H1 (cell line): ENCODE results near the gene FLT3. TPM values are rescaled to one million over a fixed set of nuclear protein-coding genes. Genes with fewer than 3 reads are reported as not detected.

ENCODE experiments used
- CTCF ChIA-PET: fragments of 300-600 bp; sonication (Branson Sonifier 250); formaldehyde crosslinking; loops from one replicate; lab custom pipeline; 2021; ENCODE audit not compliant: partially characterized antibody; lab: Charles Lee
- POLR2A ChIA-PET: fragments of 300-600 bp; sonication (Branson Sonifier 250); formaldehyde crosslinking; loops from one replicate; lab custom pipeline; 2021; ENCODE audit warnings: inconsistent platforms; ENCODE audit not compliant: partially characterized antibody; lab: Charles Lee
- DNase-seq, 2 experiments: peaks; one replicate each; pipeline versions ENCODE4 v3.0.0 to v3.0.0-alpha.2; 2010 to 2022; ENCODE audit warnings: low spot score in 2 of 2, low read depth in 1 of 2, mixed read lengths in 1 of 2
- FAIRE-seq: peaks from 2 replicates; lab custom pipeline; 2011; peaks lifted over from hg19 to GRCh38; lab: Jason Lieb, UNC
- H2AFZ ChIP-seq: 2 replicates; pipeline ENCODE4 v1.8.1; 2012; ENCODE audit warnings: low read length, inconsistent platforms
- H2AK5ac ChIP-seq: 2 replicates; pipeline ENCODE4 v1.6.1; 2013; ENCODE audit warnings: low read depth, low read length
- H2BK120ac ChIP-seq: replicated peaks from 2 replicates; pipeline ENCODE3; 2013; ENCODE audit warnings: low read depth, low read length, inconsistent platforms
- H2BK12ac ChIP-seq: 2 replicates; pipeline ENCODE4 v1.6.1; 2013; ENCODE audit warnings: low read depth, low read length
- H2BK15ac ChIP-seq: 2 replicates; pipeline ENCODE4 v1.6.1; 2013; ENCODE audit warnings: low read length
- H2BK20ac ChIP-seq: 2 replicates; pipeline ENCODE4 v1.6.1; 2013; ENCODE audit warnings: low read length
- H2BK5ac ChIP-seq: 2 replicates; pipeline ENCODE4 v1.6.1; 2013; ENCODE audit warnings: low read depth, low read length
- H3K14ac ChIP-seq: 2 replicates; pipeline ENCODE4 v1.6.1; 2013; ENCODE audit warnings: inconsistent platforms; ENCODE audit not compliant: insufficient read length
- H3K18ac ChIP-seq: 2 replicates; pipeline ENCODE4 v1.6.1; 2013; ENCODE audit warnings: low read length; ENCODE audit errors: extremely low read depth
- H3K23ac ChIP-seq: 2 replicates; pipeline ENCODE4 v1.6.1; 2013; ENCODE audit warnings: inconsistent platforms; ENCODE audit not compliant: insufficient read length
- H3K23me2 ChIP-seq: 2 replicates; pipeline ENCODE4 v1.6.1; 2013; ENCODE audit warnings: low read depth, low read length
- H3K27ac ChIP-seq: 2 replicates; pipeline ENCODE4 v1.6.1; 2011; ENCODE audit warnings: low read depth, low read length, inconsistent platforms
- H3K27me3 ChIP-seq, 4 experiments: replicated peaks in 1 of 4; 1 replicate in 1 of 4; 2 replicates in 3 of 4; pipeline versions ENCODE4 v1.6.1 to v1.8.1; 2011 to 2013; ENCODE audit warnings: low read length in 3 of 4, mild to moderate bottlenecking in 3 of 4, inconsistent platforms in 2 of 4, mixed read lengths in 2 of 4, moderate library complexity in 1 of 4; ENCODE audit not compliant: control insufficient read depth in 3 of 4, insufficient read depth in 3 of 4; ENCODE audit errors: extremely low read depth in 1 of 4
- H3K36me3 ChIP-seq, 4 experiments: 2 replicates each; pipeline versions ENCODE4 v1.6.1 to v1.8.1; 2011 to 2013; ENCODE audit warnings: mild to moderate bottlenecking in 4 of 4, low read length in 3 of 4, moderate library complexity in 2 of 4, control low read depth in 1 of 4, inconsistent platforms in 1 of 4; ENCODE audit not compliant: insufficient read depth in 4 of 4, control insufficient read depth in 2 of 4
- H3K4ac ChIP-seq: replicated peaks from 2 replicates; pipeline ENCODE3; 2013; ENCODE audit warnings: low read length, low read depth, mixed read lengths, inconsistent platforms; ENCODE audit not compliant: insufficient read length
- H3K4me1 ChIP-seq, 4 experiments: replicated peaks in 1 of 4; 1 replicate in 1 of 4; 2 replicates in 3 of 4; pipeline versions ENCODE4 v1.6.1 to v1.8.1; 2011 to 2013; ENCODE audit warnings: low read length in 3 of 4, inconsistent platforms in 2 of 4, mixed read lengths in 1 of 4; ENCODE audit not compliant: insufficient read depth in 4 of 4, control insufficient read depth in 3 of 4
- H3K4me2 ChIP-seq, 2 experiments: 2 replicates each; pipeline versions ENCODE4 v1.6.1 to v1.8.1; 2011 to 2013; ENCODE audit warnings: low read depth in 2 of 2, low read length in 2 of 2, control low read depth in 1 of 2, inconsistent platforms in 1 of 2, mild to moderate bottlenecking in 1 of 2; ENCODE audit not compliant: insufficient read depth in 1 of 2
- H3K4me3 ChIP-seq, 4 experiments: fragments of 200-600, 300-600 bp in 1 of 4; sonication (generic), shearing (Covaris generic), sonication (Bioruptor Twin) in 1 of 4; 2 replicates each; pipeline versions ENCODE4 v1.5.1 to v1.8.1; 2011 to 2016; ENCODE audit warnings: low read length in 4 of 4, low read depth in 3 of 4, control low read depth in 2 of 4, inconsistent platforms in 2 of 4, mild to moderate bottlenecking in 2 of 4, mixed read lengths in 1 of 4, moderate library complexity in 1 of 4; ENCODE audit not compliant: insufficient read depth in 2 of 4; ENCODE audit errors: extremely low read depth in 1 of 4
- H3K56ac ChIP-seq: replicated peaks from 2 replicates; pipeline ENCODE3; 2013; ENCODE audit warnings: low read depth, mild to moderate bottlenecking, mixed read lengths, low read length, inconsistent platforms; ENCODE audit not compliant: insufficient read length
- H3K79me1 ChIP-seq: 2 replicates; pipeline ENCODE4 v1.6.1; 2013; ENCODE audit warnings: low read depth, low read length, control low read depth
- H3K79me2 ChIP-seq, 2 experiments: 2 replicates each; pipeline versions ENCODE4 v1.6.1 to v1.8.1; 2012 to 2013; ENCODE audit warnings: low read length in 2 of 2, mild to moderate bottlenecking in 2 of 2, inconsistent platforms in 1 of 2; ENCODE audit not compliant: insufficient read depth in 2 of 2, control insufficient read depth in 1 of 2
- H3K9ac ChIP-seq, 4 experiments: replicated peaks in 1 of 4; 1 replicate in 1 of 4; 2 replicates in 3 of 4; pipeline versions ENCODE4 v1.6.1 to v1.8.1; 2011 to 2013; ENCODE audit warnings: low read depth in 3 of 4, low read length in 3 of 4, control low read depth in 2 of 4, mild to moderate bottlenecking in 2 of 4, moderate library complexity in 2 of 4, inconsistent platforms in 1 of 4; ENCODE audit errors: extremely low read depth in 1 of 4
- H3K9me3 ChIP-seq, 2 experiments: 2 replicates each; pipeline versions ENCODE4 v1.6.1 to v1.8.1; 2012 to 2013; ENCODE audit warnings: mild to moderate bottlenecking in 2 of 2, moderate library complexity in 2 of 2, control low read depth in 1 of 2, inconsistent platforms in 1 of 2, low read depth in 1 of 2, low read length in 1 of 2, mixed read lengths in 1 of 2; ENCODE audit not compliant: insufficient read depth in 2 of 2
- H4K20me1 ChIP-seq, 2 experiments: replicated peaks in 1 of 2; 2 replicates each; pipeline versions ENCODE3 to v1.8.1; 2011 to 2013; ENCODE audit warnings: inconsistent platforms in 2 of 2, low read length in 2 of 2, mild to moderate bottlenecking in 1 of 2; ENCODE audit not compliant: insufficient read depth in 2 of 2, control insufficient read depth in 1 of 2
- H4K5ac ChIP-seq: 2 replicates; pipeline ENCODE4 v1.6.1; 2013; ENCODE audit warnings: low read length, low read depth, mixed read lengths, inconsistent platforms; ENCODE audit not compliant: insufficient read length
- H4K8ac ChIP-seq: 2 replicates; pipeline ENCODE4 v1.8.0; 2013; ENCODE audit warnings: mild to moderate bottlenecking, moderate library complexity, low read length, inconsistent platforms; ENCODE audit not compliant: insufficient read depth; ENCODE audit errors: extremely low read depth
- H4K91ac ChIP-seq: replicated peaks from 2 replicates; pipeline ENCODE3; 2013; ENCODE audit warnings: low read length, mixed read lengths, inconsistent platforms; ENCODE audit not compliant: insufficient read length
- CTBP2 ChIP-seq: IDR thresholded peaks from 2 replicates; pipeline ENCODE4 v1.7.0; 2011; ENCODE audit warnings: borderline replicate concordance, mild to moderate bottlenecking, moderate library complexity, mixed read lengths, low read length; ENCODE audit not compliant: insufficient read depth, insufficient read length
- CTCF ChIP-seq, 3 experiments: IDR thresholded peaks; 1 replicate in 2 of 3; 2 replicates in 1 of 3; pipeline versions ENCODE4 v1.5.1 to v1.6.1; 2011; ENCODE audit warnings: low read length in 3 of 3, mild to moderate bottlenecking in 3 of 3, inconsistent platforms in 2 of 3, low read depth in 1 of 3, moderate library complexity in 1 of 3; ENCODE audit not compliant: insufficient read depth in 1 of 3; ENCODE audit errors: control extremely low read depth in 1 of 3
- EGR1 ChIP-seq: IDR thresholded peaks from 2 replicates; pipeline ENCODE4 v1.6.1; 2011; ENCODE audit warnings: low read depth, low read length, borderline replicate concordance
- EZH2 ChIP-seq: fragments of 200-600 bp; sonication (generic); IDR thresholded peaks from 2 replicates; pipeline ENCODE4 v1.7.1; 2012; ENCODE audit warnings: low read depth, mild to moderate bottlenecking, moderate library complexity, low read length, inconsistent platforms; ENCODE audit not compliant: severe bottlenecking
- TCF12 ChIP-seq: IDR thresholded peaks from 2 replicates; pipeline ENCODE4 v1.6.1; 2011; ENCODE audit warnings: low read depth, mild to moderate bottlenecking, low read length
- TEAD4 ChIP-seq: IDR thresholded peaks from 2 replicates; pipeline ENCODE4 v1.6.1; 2012; ENCODE audit warnings: low read depth, low read length, inconsistent platforms, mixed read lengths
- WGBS, 2 experiments: shearing (Covaris generic) in 1 of 2; methylation state at CpG; one replicate each; pipeline versions ENCODE4 v1.1.6 to v1.1.7; 2013 to 2015; ENCODE audit warnings: low lambda C conversion rate in 2 of 2, mixed read lengths in 2 of 2, inconsistent platforms in 1 of 2, low coverage in 1 of 2, missing lambda C conversion rate in 1 of 2; ENCODE audit not compliant: insufficient replicate concordance in 2 of 2, insufficient coverage in 1 of 2, insufficient read length in 1 of 2; ENCODE audit errors: extremely low coverage in 1 of 2, missing lambda C conversion rate in 1 of 2; 5-methylcytosine and 5-hydroxymethylcytosine counted together
- polyA plus RNA-seq, 7 experiments: library from polyadenylated mRNA; depleted of rRNA in 3 of 7; stranded (reverse) in 5 of 7; unstranded in 2 of 7; fragments of >200 nt in 5 of 7; fragments of 200-250 nt in 2 of 7; gene quantifications; 1 replicate in 5 of 7; 2 replicates in 1 of 7; 4 replicates in 1 of 7; pipeline versions ENCODE4 v1.2.1 to v1.2.3, GENCODE V29; 2011 to 2013; ENCODE audit warnings: missing spikeins in 2 of 7, mixed read lengths in 2 of 7
- total RNA-seq: library from RNA; stranded (reverse); fragmentation: NEBNext Ultra II Directional; extraction: Animal tissue kit (Norgen Biotek cat#: 25700); gene quantifications from 2 replicates; pipeline ENCODE4 v1.2.1, GENCODE V29; 2021
- TF ChIP-seq, protein P1 (sequence below): IDR thresholded peaks from 2 replicates; pipeline ENCODE4 v1.6.1; 2011; ENCODE audit warnings: low read depth, mild to moderate bottlenecking, low read length; ENCODE audit not compliant: insufficient read depth

The FLT3 gene
- total and polyA plus RNA-seq, 2 of the 8 experiments (the other 6 are each of a cell fraction or from before 2014, with no cell fraction given), result 0.44 to 0.71 TPM

DNA sequence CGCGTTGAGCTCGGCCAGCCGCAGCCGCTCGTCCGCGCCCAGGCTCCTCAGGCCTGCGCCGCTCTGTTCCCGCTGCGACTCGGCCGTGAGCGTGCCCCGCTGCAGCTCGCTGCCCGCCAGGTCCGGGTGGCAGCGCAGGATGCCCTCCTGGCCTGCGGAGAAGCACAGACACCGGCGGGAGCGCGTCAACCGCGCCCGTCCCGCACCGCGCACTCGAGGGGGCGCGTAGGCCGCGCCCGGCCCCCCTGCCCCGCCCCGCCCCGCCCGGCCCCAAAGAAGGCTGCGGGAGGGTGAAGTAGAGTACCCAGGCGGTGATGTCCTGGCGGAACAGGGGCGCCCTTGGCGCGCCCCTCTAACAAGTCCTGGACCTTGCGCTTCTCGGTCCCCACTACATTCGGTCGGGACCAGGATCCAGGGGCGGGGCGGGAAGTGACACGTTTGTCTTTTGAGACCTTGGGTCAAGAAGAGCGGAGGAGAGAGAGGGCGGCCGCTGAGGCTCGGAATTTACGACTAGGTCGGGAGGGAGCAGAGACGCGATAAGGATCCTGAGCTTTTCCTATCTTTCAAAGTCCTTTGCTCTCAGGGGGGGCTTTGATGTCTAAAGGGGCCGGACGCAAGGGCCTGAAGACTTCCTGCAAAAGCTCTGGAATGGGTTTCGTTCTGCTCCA lies 121.9 kb downstream of the FLT3 start:
- 1% methylated on average over 25 of the region's 65 CpGs; no CpG with 5 or more reads in 1 of the 2 experiments for WGBS, 2 experiments
- Histone ChIP-seq H3K4me1 (peaks cover 0 to 13% (median 5%) of the 10 kb centered on the region in 4 experiments; a peak in 5 of 7 replicates), H2BK12ac (peak overlapping the region; percentile 50; the same call in 1 of the 2 replicates), H3K4me2 (peak overlapping the region; percentile 38 to 63), H3K18ac (no peak overlapping the region), H3K79me2 (no peaks in the 10 kb centered on the region), H3K56ac (no peak overlapping the region), H2BK120ac (no peak overlapping the region), H2AFZ (no peak overlapping the region), H3K9me3 (no peaks in the 10 kb centered on the region), H2BK15ac (no peak overlapping the region), H3K36me3 (peaks cover 0 to 11% (median 0%) of the 10 kb centered on the region in 4 experiments; a peak in 1 of 8 replicates), H2AK5ac (no peak overlapping the region), H2BK20ac (no peak overlapping the region), H3K14ac (no peak overlapping the region), H4K20me1 (peaks cover 17 to 46% of the 10 kb centered on the region in 2 experiments), H4K91ac (peak overlapping the region; percentile 9), H3K4ac (no peak overlapping the region), H4K8ac (no peak overlapping the region), H3K23ac (no peak overlapping the region), H4K5ac (no peak overlapping the region), H3K23me2 (peaks cover 2% of the 10 kb centered on the region; the same call in 1 of the 2 replicates), H2BK5ac (no peak overlapping the region), H3K9ac (no peak overlapping the region), H3K27me3 (peaks cover 97 to 100% (median 100%) of the 10 kb centered on the region in 4 experiments), H3K27ac (no peak overlapping the region), H3K4me3 (peak overlapping the region in 1 of 4 experiments; percentile 28; a peak in 2 of 8 replicates), H3K79me1 (no peaks in the 10 kb centered on the region)
- ChIA-PET CTCF (interaction anchor here (0.5 to 20.5 kb wide), 12 partner anchors 11 to 610 kb away, joined by 3 to 283 read pairs (median 4); partner anchors contain the start of genes CDX2 and PDX1), POLR2A (interaction anchor here (0.9 to 5.0 kb wide), 3 partner anchors 11 to 54 kb away, joined by 3 to 31 read pairs (median 4); partner anchors contain the start of gene CDX2)
- DNase-seq (peak in 1 of 2 experiments; percentile 73), FAIRE-seq (no peak)
- TF ChIP-seq TCF12 (0 out of 2 replicates have a peak, but pooled peaks have one; percentile 18), TEAD4 (peak; percentile 51; the same call in 1 of the 2 replicates), CTCF (IDR thresholded peaks at IDR 0.05; ENCODE audit: control extremely low read depth in 1 of 3, insufficient read depth in 1 of 3, low read depth in 1 of 3, low read length in 3 of 3) (no peak), EGR1 (peak; percentile 43; the same call in 1 of the 2 replicates), EZH2 (peak; percentile 89), CTBP2 (peak; percentile 84)
- TF ChIP-seq, protein P1, sequence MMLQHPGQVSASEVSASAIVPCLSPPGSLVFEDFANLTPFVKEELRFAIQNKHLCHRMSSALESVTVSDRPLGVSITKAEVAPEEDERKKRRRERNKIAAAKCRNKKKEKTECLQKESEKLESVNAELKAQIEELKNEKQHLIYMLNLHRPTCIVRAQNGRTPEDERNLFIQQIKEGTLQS, result no peak
